ENCODE data around the gene LCE4A.
"Not testable (repeated sequence)": the region's sequence is repeated elsewhere in the genome, so short reads cannot be mapped to it uniquely, and the experiment has no call there.

LCE4A gene, protein sequence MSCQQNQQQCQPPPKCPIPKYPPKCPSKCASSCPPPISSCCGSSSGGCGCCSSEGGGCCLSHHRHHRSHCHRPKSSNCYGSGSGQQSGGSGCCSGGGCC
- total RNA-seq = 0 reads per million in 4 donors

DNA sequence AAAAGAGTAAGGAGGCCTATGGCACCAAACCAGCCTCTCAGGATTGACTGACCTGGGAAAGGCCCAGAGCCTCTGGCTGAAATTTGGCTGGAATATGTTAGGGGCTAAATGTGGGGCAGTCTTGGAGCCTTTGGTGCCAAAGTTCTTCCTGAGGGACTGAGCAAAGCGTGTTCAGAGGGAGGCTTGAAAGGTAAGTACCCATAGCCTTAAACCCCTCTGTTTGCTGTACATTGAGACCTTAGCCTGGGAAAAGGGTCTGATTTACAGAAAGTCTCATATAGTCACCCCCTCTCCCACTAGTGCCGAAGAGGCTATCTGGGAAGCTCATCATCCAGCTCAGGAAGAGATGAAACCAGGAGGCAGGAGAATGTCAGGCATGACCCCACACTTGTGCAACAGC is at the start of gene LCE4A:
Gene LCE4A, plus strand, starts transcription at position 301 of the 400 bp plus-strand sequence. CDS start 916 bp downstream, outside the sequence.
- DNase-seq = no peak

DNA sequence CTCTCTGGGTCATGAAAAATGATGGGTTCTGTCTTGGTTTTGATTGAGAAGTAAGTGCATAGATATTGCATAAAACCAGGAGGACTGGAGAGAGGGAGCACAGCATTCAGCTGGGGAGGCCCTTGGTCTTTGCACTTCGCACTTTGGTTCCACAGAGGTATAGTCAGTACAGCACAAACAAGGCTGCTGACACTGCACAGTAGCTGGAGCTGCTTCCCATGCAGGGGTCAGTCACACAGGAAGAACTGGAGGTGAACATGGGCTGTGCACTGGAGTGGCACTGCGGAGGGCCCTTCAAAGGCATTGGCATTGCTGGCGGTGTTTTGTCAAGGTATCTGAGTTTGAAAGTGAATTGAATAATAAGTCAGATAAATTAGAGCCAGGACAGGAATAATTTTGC is 49.3 kb upstream of the LCE4A start:
- DNase-seq = no peak

DNA sequence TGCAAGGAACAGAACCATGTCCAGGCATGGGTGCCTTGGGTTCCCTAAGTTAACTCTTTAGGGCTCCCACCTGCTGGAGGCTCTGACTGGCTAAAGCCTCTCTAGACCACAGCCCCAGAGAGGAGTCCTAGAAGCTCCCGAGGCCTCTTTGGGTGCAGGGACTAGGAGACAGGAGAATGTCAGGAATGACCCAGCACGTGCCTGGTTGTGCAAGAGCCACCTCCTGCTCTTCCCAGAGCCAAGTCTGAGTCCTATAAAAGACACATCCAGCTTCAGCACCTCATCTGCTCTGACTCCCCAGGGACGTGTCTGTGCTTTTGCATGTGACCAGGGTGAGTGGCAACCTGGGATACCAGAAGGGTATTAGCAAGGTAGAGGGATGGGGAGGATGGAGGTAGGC is 44.9 kb upstream of the LCE4A start, which contains the start of gene LCE2D:
Gene LCE2D, plus strand, starts transcription at position 283 of the 400 bp plus-strand sequence. CDS start 726 bp downstream, outside the sequence.
- no peak for DNase-seq

DNA sequence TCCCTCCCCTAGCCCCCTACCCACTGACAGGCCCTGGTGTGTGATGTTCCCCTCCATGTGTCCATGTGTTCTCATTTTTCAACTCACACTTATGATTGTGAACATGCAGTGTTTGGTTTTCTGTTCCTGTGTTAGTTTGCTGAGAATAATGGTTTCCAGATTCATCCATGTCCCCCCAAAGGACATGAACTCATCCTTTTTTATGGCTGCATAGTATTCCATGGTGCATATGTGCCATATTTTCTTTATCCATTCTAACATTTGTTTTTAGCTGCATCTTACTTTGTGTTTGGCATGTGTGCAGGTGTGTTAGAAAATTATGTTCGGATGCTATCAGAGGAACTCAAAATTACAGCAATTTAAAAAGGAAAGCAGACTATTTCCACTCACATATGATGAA is 41.8 kb upstream of the LCE4A start:
- not testable (repeated sequence) for DNase-seq

DNA sequence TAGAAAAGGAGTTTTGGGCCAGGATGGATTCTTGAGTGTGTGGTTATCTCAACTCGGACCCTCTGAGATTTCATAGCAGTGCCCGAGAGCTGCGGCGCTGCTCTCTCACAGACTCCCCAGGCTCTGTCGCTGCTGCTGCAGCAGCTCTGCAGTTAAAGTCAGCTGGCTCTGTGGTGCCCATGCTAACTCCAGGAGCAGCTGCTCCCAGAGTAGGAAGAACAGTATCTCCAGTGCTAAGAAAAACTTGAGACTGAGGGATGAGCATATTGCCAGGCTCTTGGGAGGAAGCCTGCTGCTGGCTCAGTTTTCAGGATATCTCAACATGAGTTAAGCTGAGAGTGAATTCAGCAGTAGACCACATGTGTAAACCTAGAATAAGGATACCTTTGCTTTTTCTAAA is 40.3 kb upstream of the LCE4A start:
- no peak for DNase-seq

DNA sequence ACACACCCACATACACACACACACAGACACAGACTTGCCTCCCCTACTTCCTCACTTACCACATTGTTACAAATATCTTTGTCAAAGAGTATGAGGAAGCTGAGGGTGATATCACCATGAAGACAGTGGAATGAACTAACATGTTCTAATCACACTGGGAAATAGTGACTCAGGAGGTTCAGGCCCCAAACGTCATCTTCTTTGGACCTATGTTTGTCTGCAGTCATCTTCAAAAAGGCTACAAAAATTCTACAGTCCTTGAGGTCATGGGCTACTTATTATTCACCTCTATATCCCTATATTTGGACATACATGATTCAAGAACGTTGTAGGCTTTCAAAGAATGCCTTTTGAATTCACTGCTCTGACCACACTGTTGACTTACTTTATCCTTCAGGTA is 34.9 kb upstream of the LCE4A start:
- no peak for DNase-seq

DNA sequence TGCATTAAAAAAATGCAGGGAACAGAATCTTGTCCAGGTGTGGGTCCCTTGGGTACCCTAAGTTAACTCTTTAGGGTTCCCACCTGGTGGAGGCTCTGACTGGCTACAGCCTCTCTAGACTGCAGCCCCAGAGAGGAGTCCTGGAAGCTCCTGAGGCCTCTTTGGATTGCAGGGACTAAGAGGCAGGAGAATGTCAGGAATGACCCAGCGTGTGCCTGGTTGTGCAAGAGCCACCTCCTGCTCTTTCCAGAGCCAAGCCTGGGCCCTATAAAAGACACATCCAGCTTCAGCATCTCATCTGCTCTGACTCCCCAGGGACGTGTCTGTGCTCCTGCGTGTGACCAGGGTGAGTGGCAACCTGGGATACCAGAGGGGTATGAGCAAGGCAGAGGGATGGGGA is 33.0 kb upstream of the LCE4A start, which contains the start of gene LCE2C:
Gene LCE2C, plus strand, starts transcription at position 297 of the 400 bp plus-strand sequence. CDS start 737 bp downstream, outside the sequence.
- DNase-seq = not testable (repeated sequence)

DNA sequence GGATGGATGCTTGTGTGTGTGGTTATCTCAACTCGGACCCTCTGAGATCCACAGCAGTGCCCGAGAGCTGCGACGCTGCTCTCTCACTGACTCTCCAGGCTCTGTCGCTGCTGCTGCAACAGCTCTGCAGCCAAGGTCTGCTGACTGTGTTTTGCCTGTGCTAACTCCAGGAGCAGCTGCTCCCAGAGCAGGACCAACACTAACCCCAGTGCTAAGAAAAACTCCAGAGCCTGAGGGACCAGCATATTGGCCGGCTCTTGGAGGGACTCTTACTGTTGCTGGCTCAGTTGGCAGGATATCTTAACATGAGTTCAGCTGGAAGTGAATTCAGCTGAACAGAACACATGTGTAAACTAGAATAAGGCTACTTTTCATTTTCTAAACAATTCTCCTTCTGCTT is 28.5 kb upstream of the LCE4A start:
- DNase-seq = no peak

DNA sequence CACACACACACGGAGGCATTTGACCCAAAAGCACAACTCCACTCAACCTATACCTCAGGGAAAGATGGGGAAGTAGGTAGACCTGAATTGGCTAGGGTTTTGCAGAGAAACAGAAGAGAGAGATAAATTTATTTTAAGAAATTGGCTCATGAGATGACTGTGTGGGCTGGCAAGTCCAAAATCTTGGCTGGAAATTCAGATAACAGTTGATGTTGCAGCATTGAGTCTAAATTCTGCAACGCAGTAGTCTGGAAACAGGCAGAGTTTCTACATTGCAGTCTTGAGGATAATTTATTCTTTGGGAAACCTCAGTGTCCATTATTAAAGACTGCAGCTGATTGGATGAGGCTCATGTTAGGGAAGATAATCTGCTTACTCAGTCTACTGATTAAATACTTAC is 26.3 kb upstream of the LCE4A start:
- DNase-seq = no peak

DNA sequence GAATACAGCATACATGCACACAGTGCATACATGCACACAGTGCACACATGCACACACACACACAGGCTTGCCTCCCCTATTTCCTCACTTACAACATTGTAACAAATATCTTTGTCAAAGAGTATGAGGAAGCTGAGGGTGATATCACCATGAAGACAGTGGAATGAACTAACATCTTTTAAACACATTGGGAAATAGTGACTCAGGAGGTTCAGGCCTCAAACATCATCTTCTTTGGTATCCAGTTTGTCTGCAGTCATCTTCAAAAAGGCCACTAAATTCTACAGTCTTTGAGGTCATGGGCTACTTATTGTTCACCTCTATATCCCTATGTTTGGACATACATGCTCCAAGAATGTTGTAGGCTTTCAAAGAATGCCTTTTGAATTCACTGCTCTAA is 24.1 kb upstream of the LCE4A start:
- no peak for DNase-seq

DNA sequence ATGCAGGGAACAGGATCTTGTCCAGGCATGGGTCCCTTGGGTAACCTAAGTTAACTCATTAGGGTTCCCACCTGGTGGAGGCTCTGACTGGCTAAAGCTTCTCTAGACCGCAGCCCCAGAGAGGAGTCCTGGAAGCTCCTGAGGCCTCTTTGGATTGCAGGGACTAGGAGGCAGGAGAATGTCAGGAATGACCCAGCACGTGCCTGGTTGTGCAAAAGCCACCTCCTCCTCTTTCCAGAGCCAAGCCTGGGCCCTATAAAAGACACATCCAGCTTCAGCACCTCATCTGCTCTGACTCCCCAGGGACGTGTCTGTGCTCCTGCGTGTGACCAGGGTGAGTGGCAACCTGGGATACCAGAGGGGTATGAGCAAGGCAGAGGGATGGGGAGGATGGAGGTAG is 22.1 kb upstream of the LCE4A start, which contains the start of gene LCE2B:
Gene LCE2B, plus strand, starts transcription at position 301 of the 400 bp plus-strand sequence. CDS start 721 bp downstream, outside the sequence.
- DNase-seq = not testable (repeated sequence)

DNA sequence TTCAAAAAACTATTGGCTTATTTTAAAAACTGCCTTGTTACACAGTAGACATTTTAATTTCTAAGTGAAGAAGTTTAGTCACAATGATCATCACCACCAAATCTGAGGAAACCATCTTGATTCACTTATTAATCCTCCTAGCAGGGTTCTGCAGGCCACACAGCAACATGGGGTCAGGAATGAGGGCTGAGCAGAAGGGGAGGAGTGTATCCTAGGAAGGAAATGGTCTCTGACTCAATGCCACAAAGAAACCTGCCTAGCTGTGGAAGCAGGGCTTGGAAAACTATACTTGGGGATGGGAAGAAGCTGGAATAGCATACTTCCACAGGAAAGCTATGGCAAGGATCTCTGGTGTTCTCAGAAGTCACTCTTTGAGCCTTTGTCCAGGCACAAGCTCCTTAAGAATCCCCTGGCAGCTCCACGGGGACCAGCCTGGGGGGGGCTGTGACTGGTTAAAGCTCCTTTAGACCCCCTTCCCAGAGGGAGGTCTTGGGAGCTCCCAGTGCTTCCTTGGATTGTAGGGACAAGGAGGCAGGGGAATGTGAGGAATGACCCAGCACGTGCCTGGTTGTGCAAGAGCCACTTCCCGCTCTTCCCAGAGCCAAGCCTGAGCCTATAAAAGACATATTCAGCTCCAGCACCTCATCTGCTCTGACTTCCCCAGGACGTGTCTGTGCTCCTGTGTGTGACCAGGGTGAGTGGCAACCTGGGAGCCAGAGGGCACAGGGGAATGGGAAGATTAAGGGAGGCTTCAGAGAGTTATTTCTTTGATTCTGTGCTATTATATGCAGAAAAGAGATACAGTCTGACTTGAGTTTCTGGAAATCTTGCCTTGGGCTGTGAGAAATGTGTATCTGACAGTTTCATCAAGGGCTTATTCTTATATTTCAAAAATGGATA is 10.0 kb upstream of the LCE4A start, which contains the start of gene LCE2A:
Gene LCE2A, plus strand, starts transcription at position 645 of the 900 bp plus-strand sequence. CDS start 557 bp downstream, outside the sequence.
- no peak for DNase-seq

DNA sequence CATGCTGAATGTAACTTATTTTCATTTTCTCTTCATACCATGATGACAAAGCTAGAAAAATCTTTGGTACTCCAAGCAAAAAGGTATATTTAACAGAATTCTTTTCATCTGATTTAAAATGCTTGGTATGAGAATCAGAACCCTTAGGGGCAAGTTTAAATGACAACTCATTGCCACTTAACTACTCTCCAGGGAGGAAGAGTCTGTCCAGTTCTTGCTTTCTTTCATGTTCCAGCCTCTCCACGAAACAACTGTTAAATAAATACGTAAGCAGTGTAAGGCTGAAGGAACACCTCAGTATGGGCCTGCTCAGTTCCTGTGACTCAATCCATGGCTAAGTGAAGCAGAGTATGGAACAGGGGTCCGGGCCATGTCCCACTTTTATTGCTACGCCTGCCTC is 8.2 kb upstream of the LCE4A start:
- no peak for DNase-seq

DNA sequence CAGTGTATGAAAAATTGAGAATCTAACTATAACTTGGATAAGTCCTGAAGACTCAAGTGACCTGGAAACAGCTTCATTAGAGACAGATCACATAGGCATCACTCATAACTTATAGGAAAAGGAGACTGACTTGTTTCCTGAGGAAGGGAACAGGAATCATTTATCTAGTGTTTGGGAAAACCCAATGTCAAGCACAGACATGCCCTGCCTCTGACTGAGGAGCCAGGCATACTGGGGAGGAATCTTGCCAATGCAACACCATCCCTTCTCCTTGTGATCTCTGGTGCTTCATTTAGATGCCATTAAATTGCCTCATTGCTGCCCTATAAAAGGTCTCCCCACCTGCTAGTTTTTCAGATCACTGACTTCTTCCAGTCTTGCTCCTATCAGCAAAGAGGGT is 10.3 kb downstream of the LCE4A start:
- no peak for DNase-seq

DNA sequence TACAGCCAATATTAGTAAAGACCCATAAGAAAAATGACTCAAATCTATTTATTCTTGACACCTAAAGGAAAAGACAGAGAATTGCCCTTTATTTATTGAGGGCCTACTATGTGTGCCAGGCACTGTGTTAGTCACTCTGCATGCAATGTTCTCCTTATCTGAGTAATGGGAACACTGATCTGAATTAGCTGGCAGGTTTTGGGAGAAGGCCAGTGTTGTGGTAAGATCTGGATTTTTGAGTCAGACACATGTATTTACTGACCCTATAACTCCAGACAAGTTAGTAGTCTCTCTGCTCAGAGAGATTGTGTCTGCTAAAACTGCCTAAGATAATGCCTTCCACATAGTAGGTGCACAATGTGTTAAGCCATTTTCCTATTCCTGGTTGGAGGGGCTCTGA is 17.3 kb downstream of the LCE4A start:
- no peak for DNase-seq

DNA sequence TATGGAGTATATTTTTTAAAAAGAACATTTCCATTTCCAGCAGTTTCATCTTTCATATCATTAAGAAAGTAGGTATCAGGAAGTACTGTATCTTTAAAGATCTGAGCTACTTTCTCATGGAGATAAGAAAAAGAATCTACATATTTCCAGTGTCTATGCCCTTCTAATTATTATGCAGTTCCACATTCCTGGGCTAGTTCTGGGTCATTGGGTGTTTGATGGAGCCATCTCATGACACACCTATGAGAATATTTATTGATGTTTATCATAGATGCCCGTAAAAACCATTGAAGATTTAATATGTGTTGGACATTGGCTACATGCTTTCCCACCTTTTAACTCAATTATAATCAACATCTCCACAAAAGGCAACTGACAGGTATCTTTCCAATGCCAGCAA is 21.0 kb downstream of the LCE4A start:
- DNase-seq = no peak

DNA sequence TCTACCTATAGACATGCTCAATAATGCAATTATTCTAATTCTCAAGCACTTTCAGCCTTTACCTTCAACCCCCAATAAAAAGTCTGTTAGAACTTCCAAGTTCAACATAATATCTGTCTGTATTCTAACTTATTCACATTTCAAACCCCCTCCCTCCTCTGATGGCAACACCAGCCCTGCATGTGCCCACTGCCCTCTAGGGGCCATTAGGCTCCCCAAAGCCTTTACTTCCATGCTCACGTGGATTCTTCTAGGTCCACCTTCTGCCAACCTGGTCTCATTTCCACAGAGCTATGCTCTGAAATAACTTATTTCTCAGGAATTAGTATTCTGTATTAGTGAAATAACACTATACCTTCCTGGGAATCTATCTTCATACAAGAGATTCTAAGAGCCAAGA is 27.7 kb downstream of the LCE4A start:
- no peak for DNase-seq

DNA sequence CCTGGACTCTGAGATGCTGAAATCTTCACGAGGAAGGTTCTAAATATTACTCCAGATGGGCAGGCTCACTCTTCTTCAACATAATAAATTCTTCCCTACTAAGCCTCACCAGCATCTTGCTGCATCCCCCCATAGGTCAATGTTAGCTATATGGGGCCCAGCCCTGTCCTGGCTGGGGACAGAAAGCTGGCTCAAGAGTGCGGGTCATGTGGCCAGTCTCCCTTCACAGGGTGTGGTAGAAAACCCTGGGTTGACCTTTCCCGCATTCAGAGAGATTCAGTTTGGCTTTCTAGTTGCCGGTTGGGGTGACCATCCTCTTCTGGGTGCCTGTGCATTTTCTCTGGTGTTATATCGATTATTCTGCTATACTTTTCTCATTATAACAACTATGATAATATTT is 30.0 kb downstream of the LCE4A start:
- DNase-seq = no peak

DNA sequence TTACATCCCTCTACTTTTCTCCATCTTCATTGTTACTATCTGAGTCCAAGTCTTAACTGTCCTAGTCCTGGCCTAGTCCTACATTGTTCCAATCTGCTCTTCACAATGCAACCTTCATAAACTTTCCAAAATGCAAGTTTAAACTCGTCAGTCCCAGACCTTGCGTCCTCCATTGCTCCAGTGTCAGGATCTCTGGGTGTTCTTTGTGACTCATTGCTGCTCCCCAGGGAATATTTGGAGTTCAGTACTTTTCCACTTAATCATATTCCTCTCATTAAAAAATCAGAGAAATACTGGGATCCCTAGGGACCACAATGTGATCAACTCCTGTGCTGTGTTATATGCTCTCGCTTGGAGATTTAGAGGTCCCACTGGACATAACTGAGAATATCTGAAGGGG is 31.9 kb downstream of the LCE4A start:
- DNase-seq = no peak

DNA sequence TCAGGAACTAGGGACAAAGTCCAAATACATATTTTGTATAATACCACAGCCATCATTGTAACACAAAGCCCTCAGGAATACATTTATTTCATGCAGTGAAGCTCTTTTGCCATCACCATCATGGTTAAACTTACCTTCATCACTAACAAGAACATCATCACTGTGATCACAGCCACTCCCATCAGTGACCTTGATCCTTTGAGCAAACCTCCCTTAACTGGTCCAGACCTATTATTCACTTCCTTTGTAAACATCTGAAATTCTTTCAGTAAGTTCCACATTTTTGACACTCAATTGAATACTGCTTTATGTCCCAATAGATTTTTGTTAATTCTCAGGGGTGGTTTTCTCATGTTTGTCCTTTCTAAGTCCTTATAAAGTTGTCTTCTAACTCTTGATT is 33.7 kb downstream of the LCE4A start:
- no peak for DNase-seq

DNA sequence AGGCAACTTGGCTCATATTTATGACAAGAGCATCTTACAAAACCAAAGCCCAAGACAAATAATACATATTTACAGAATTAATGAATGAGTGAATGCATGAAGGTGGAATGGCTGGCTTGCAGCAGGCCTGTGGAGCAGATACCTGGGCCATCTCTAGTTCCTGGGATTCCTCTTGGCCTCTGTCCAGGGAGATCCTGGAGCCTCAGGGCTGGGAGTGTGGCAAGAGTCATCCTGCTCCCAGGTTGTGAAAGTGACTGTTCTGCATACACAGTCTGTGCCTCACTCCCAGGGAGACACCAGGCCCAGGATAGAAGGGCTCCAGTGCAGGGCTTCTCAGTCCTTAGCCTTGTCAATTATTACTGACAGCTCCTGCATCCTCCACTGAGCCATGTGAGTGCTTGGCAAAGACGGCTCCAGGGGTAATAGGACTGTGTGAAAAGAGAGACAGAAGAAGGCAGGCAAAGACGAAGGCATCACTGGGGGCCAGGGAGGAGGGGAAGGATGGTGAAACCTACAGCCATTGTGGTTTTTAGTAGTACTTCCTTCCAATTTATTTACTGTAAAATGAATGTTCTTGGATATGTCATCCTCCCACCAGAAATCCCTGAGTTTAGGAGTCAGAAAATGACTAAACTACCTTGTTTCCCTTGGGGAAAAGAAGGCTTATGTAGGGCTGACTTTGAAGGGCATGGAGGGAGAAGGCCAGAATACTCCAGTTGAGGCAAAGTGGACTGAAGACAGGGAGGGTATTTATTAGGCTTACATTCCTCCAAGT is 35.6 kb downstream of the LCE4A start:
- no peak for DNase-seq

DNA sequence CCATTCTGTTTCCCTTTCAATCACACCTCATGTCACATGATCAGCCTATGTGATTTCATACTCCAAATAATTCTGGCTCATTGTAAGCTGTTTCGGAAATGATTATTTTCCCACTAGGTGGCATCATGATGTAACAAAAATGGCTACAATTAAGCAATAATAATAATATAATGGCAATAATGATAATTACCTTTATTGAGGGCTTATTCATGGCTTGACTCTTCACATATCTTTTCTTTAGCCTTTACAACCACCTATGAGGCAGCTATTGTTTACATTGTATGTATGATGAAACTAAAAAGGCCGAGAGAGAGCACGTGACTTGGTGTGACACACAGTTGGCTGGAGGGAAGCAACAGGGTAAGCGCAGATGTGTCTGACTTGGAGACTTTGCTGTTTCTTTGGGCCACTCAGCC is 37.3 kb downstream of the LCE4A start:
- DNase-seq = no peak

Measured in T-helper 1 cell (primary cell).